ENCODE results near the gene USP14.

DNA sequence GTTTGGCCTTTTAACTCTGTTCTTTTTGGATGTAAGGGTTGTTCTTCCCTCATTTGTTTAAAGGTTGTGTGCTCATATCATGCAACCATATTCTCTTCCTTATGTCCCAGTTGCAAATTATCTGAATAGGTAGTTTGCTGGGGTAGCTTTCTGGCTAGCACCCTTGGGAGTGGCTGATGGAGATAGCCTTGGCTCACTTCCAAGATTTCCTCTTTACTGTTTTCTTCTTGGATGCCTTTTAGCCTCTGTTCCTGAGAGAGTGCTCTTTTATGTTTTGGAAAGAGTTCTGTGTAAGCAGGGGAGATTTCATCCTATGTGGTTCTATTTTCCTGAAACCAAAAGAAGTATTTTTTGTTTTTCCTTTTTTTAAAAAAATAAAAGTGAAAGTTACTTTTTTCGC is 25.4 kb downstream of the USP14 start:
- TF ChIP-seq CTCF (IDR thresholded peaks at IDR 0.05 in 8 of 11, conservative IDR thresholded peaks at IDR 0.05 in 3 of 11) (no peak), POLR2AphosphoS5 (IDR thresholded peaks at IDR 0.05) (no peak), POLR2A (IDR thresholded peaks at IDR 0.05) (no peak)

Measured in spleen (tissue), 7 donors.